Measurements from ENCODE around the gene ITGAV.

DNA sequence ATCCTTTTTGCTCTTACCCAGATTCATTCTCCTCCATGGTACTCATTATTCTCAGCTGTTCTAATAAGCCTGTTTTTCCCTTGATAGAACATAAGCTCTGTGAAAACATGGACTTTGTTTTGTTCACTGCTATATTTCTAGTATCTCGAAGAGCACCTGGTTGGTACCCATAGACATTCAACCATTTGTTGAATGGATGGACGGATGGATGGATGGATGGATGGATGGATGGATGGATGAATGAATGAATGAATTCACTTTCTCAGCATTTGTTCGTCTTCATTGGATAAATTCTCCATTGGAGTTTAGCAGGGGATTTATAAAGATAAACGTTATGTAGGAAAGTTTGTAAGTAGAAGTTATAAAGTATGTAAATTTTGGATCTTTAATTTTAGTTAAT is 106.9 kb downstream of the ITGAV start:
- TF ChIP-seq EP300 (IDR thresholded peaks at IDR 0.05; ENCODE audit: borderline replicate concordance) (no peak), CREB1 (IDR thresholded peaks at IDR 0.05; ENCODE audit: low read depth) (no peak), REST (IDR thresholded peaks at IDR 0.05; ENCODE audit: low read depth) (no peak), NFIC (IDR thresholded peaks at IDR 0.05) (no peak), ZBTB7A (IDR thresholded peaks at IDR 0.05; ENCODE audit: low read depth) (no peak), TAF1 (IDR thresholded peaks at IDR 0.05; ENCODE audit: low read depth) (no peak), TEAD4 (IDR thresholded peaks at IDR 0.05) (no peak), EGR1 (IDR thresholded peaks at IDR 0.05) (no peak), RAD21 (IDR thresholded peaks at IDR 0.05; ENCODE audit: low read depth) (no peak)

Data from Ishikawa (cell line).